WTC11 (cell line): ENCODE measurements around the gene KIFBP. TPM values are rescaled to one million over a fixed set of nuclear protein-coding genes. Genes with fewer than 3 reads are reported as not detected.

Experiments used
- ATAC-seq: fragments of 200-7000 bp; cut with Tn5 transposase; 2 replicates; pipeline ENCODE4 v1.10.0; 2021; ENCODE audit warnings: mild to moderate bottlenecking, moderate library complexity
- CTCF ChIA-PET: fragments of 300-600 bp; sonication (Branson Sonifier 250); formaldehyde crosslinking; loops from one replicate; lab custom pipeline; 2021; ENCODE audit warnings: antibody characterized with exemption; lab: Charles Lee
- POLR2A ChIA-PET: fragments of 350-600 bp; sonication (Branson Sonifier 250); formaldehyde crosslinking; loops from one replicate; lab custom pipeline; 2021; ENCODE audit warnings: antibody characterized with exemption; lab: Charles Lee
- DNase-seq: peaks from one replicate; pipeline ENCODE4 v3.0.0; 2021; ENCODE audit warnings: low spot score
- H3K27ac Mint-ChIP-seq: 2 replicates; pipeline ENCODE4 v1.8.0; 2021; ENCODE audit warnings: mixed read lengths
- H3K27me3 Mint-ChIP-seq: 2 replicates; pipeline ENCODE4 v1.8.0; 2021; ENCODE audit warnings: low read depth, mild to moderate bottlenecking, moderate library complexity, mixed read lengths
- H3K36me3 Mint-ChIP-seq: 2 replicates; pipeline ENCODE4 v1.8.0; 2021; ENCODE audit warnings: mixed read lengths
- H3K4me1 Mint-ChIP-seq: 2 replicates; pipeline ENCODE4 v1.8.0; 2022; ENCODE audit warnings: mixed read lengths
- H3K4me3 Mint-ChIP-seq: 2 replicates; pipeline ENCODE4 v1.8.0; 2021; ENCODE audit warnings: mild to moderate bottlenecking, moderate library complexity, mixed read lengths
- H3K9me3 Mint-ChIP-seq: 2 replicates; pipeline ENCODE4 v1.8.0; 2021; ENCODE audit warnings: mixed read lengths
- ELF4 ChIP-seq: sonication (generic); formaldehyde crosslinking; IDR thresholded peaks from 2 replicates; pipeline ENCODE4 v1.8.1; 2022; ENCODE audit warnings: low read depth, mild to moderate bottlenecking, moderate library complexity, missing genetic modification reagents
- FOXK1 ChIP-seq: sonication (generic); formaldehyde crosslinking; IDR thresholded peaks from 2 replicates; pipeline ENCODE4 v1.8.0; 2022; ENCODE audit warnings: mild to moderate bottlenecking, moderate library complexity, missing genetic modification reagents
- FOXP1 ChIP-seq: sonication (generic); formaldehyde crosslinking; IDR thresholded peaks from 2 replicates; pipeline ENCODE4 v1.8.0; 2022; ENCODE audit warnings: missing genetic modification reagents, mild to moderate bottlenecking, moderate library complexity, borderline replicate concordance
- IRF2 ChIP-seq: sonication (generic); formaldehyde crosslinking; IDR thresholded peaks from 2 replicates; pipeline ENCODE4 v1.8.0; 2022; ENCODE audit warnings: low read depth, missing genetic modification reagents, borderline replicate concordance
- MYBL2 ChIP-seq: sonication (generic); formaldehyde crosslinking; IDR thresholded peaks from 2 replicates; pipeline ENCODE4 v1.8.1; 2023; ENCODE audit warnings: mild to moderate bottlenecking, moderate library complexity, missing genetic modification reagents
- NFE2L1 ChIP-seq: sonication (generic); formaldehyde crosslinking; IDR thresholded peaks from 2 replicates; pipeline ENCODE4 v1.8.1; 2023; ENCODE audit warnings: missing genetic modification reagents
- NR3C1 ChIP-seq: sonication (generic); formaldehyde crosslinking; conservative IDR thresholded peaks from 2 replicates; pipeline ENCODE4 v1.8.1; 2023; ENCODE audit warnings: low read depth, mild to moderate bottlenecking, missing genetic modification reagents
- SMAD3 ChIP-seq: sonication (generic); formaldehyde crosslinking; IDR thresholded peaks from 2 replicates; pipeline ENCODE4 v1.8.0; 2022; ENCODE audit warnings: missing genetic modification reagents, mild to moderate bottlenecking, borderline replicate concordance
- TCF7 ChIP-seq: sonication (generic); formaldehyde crosslinking; IDR thresholded peaks from 2 replicates; pipeline ENCODE4 v1.8.0; 2022; ENCODE audit warnings: mild to moderate bottlenecking, low read depth, missing genetic modification reagents, moderate library complexity
- TEAD1 ChIP-seq: sonication (generic); formaldehyde crosslinking; IDR thresholded peaks from 2 replicates; pipeline ENCODE4 v1.8.0; 2022; ENCODE audit warnings: mild to moderate bottlenecking, missing genetic modification reagents
- TP53 ChIP-seq: sonication (generic); formaldehyde crosslinking; IDR thresholded peaks from 2 replicates; pipeline ENCODE4 v1.8.1; 2023; ENCODE audit warnings: mild to moderate bottlenecking, missing genetic modification reagents
- ZNF232 ChIP-seq: sonication (generic); formaldehyde crosslinking; IDR thresholded peaks from 2 replicates; pipeline ENCODE4 v1.8.0; 2022; ENCODE audit warnings: mild to moderate bottlenecking, missing genetic modification reagents
- ZNF423 ChIP-seq: fragments of 250-450 bp; sonication (Bioruptor Pico); IDR thresholded peaks from 2 replicates; pipeline ENCODE4 v2.1.2; 2022; ENCODE audit warnings: mild to moderate bottlenecking, moderate library complexity
- ZNF671 ChIP-seq: fragments of 250-450 bp; sonication (Bioruptor Pico); IDR thresholded peaks from 2 replicates; pipeline ENCODE4 v1.8.0; 2021; ENCODE audit warnings: mild to moderate bottlenecking
- total RNA-seq: library from RNA; stranded (reverse); gene quantifications from 3 replicates; pipeline ENCODE4 v1.2.3, GENCODE V29; 2021
- TF ChIP-seq, protein P1 (sequence below): sonication (generic); formaldehyde crosslinking; IDR thresholded peaks from 2 replicates; pipeline ENCODE4 v1.8.0; 2023; ENCODE audit warnings: mild to moderate bottlenecking, missing genetic modification reagents
- TF ChIP-seq, protein P2 (sequence below): sonication (generic); formaldehyde crosslinking; IDR thresholded peaks from 2 replicates; pipeline ENCODE4 v1.8.0; 2023; ENCODE audit warnings: missing genetic modification reagents, mild to moderate bottlenecking, borderline replicate concordance
- TF ChIP-seq, protein P3 (sequence below): sonication (generic); formaldehyde crosslinking; IDR thresholded peaks from 2 replicates; pipeline ENCODE4 v1.8.1; 2023; ENCODE audit warnings: mild to moderate bottlenecking, missing genetic modification reagents, borderline replicate concordance
- TF ChIP-seq, protein P4 (sequence below): sonication (generic); formaldehyde crosslinking; conservative IDR thresholded peaks from 2 replicates; pipeline ENCODE4 v1.8.1; 2022; ENCODE audit warnings: mild to moderate bottlenecking, missing genetic modification reagents
- TF ChIP-seq, protein P5 (sequence below): sonication (generic); formaldehyde crosslinking; IDR thresholded peaks from 2 replicates; pipeline ENCODE4 v1.8.1; 2023; ENCODE audit warnings: mild to moderate bottlenecking, missing genetic modification reagents
- TF ChIP-seq, protein P6 (sequence below): fragments of 250-450 bp; sonication (Bioruptor Pico); IDR thresholded peaks from 2 replicates; pipeline ENCODE4 v1.9.0; 2021; ENCODE audit warnings: mild to moderate bottlenecking

The KIFBP gene
- total RNA-seq, 1 experiment from 2014 or later, result 31.2 TPM

DNA sequence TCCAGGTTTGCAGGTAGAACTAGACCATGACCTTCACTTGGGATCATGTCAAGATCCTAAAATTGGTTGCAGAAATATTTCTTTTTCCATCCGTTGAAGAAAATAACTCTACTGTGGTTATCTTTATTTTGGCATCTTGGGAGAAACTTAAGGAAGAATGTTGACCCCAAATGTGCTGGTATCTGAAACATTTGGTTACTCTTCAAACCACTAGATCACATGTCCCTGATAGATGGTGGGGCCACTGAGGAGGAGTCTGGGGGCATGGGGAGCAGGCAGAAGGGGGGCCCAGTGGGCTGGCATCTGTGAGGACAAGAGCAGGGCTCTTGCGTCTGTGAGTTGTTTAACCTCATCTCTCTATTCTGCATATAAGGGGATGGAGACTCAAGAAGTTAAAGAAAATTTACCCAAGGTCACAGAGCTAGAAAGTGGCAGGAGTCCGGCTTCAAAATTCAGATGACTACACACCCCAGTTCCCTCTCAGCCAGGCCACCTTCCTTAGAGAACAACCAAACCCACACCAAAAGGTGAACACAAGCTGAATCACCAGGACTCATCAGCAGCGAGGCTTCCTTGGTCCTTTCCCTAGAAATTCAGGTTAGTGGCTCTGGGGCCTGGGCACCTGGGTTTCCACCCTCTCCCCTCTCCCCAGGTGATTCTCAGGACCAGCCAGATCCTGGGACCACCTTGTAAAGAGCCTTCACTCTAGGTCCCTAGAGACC lies 58.7 kb downstream of the KIFBP start:
- Mint-ChIP-seq H3K36me3 (no peaks in the 10 kb centered on the region), H3K4me3 (no peak overlapping the region), H3K4me1 (peaks cover 3% of the 10 kb centered on the region; the same call in 1 of the 2 replicates), H3K27me3 (no peaks in the 10 kb centered on the region), H3K27ac (no peak overlapping the region), H3K9me3 (no peaks in the 10 kb centered on the region)
- ChIA-PET POLR2A (no interaction called here), CTCF (interaction anchor here (0.6 kb wide), 1 partner anchor 13 kb away, joined by 3 read pairs; no protein-coding TSS in a partner anchor)
- ATAC-seq, result no peak
- no peak for DNase-seq
- no peak for TF ChIP-seq ZNF423 (CRISPR knock-in tag)
- no peak for TF ChIP-seq FOXP1
- TF ChIP-seq, protein P1, sequence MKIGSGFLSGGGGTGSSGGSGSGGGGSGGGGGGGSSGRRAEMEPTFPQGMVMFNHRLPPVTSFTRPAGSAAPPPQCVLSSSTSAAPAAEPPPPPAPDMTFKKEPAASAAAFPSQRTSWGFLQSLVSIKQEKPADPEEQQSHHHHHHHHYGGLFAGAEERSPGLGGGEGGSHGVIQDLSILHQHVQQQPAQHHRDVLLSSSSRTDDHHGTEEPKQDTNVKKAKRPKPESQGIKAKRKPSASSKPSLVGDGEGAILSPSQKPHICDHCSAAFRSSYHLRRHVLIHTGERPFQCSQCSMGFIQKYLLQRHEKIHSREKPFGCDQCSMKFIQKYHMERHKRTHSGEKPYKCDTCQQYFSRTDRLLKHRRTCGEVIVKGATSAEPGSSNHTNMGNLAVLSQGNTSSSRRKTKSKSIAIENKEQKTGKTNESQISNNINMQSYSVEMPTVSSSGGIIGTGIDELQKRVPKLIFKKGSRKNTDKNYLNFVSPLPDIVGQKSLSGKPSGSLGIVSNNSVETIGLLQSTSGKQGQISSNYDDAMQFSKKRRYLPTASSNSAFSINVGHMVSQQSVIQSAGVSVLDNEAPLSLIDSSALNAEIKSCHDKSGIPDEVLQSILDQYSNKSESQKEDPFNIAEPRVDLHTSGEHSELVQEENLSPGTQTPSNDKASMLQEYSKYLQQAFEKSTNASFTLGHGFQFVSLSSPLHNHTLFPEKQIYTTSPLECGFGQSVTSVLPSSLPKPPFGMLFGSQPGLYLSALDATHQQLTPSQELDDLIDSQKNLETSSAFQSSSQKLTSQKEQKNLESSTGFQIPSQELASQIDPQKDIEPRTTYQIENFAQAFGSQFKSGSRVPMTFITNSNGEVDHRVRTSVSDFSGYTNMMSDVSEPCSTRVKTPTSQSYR (CRISPR knock-in tag), result no peak
- no peak for TF ChIP-seq ZNF232 (CRISPR knock-in tag)
- TF ChIP-seq, protein P2, sequence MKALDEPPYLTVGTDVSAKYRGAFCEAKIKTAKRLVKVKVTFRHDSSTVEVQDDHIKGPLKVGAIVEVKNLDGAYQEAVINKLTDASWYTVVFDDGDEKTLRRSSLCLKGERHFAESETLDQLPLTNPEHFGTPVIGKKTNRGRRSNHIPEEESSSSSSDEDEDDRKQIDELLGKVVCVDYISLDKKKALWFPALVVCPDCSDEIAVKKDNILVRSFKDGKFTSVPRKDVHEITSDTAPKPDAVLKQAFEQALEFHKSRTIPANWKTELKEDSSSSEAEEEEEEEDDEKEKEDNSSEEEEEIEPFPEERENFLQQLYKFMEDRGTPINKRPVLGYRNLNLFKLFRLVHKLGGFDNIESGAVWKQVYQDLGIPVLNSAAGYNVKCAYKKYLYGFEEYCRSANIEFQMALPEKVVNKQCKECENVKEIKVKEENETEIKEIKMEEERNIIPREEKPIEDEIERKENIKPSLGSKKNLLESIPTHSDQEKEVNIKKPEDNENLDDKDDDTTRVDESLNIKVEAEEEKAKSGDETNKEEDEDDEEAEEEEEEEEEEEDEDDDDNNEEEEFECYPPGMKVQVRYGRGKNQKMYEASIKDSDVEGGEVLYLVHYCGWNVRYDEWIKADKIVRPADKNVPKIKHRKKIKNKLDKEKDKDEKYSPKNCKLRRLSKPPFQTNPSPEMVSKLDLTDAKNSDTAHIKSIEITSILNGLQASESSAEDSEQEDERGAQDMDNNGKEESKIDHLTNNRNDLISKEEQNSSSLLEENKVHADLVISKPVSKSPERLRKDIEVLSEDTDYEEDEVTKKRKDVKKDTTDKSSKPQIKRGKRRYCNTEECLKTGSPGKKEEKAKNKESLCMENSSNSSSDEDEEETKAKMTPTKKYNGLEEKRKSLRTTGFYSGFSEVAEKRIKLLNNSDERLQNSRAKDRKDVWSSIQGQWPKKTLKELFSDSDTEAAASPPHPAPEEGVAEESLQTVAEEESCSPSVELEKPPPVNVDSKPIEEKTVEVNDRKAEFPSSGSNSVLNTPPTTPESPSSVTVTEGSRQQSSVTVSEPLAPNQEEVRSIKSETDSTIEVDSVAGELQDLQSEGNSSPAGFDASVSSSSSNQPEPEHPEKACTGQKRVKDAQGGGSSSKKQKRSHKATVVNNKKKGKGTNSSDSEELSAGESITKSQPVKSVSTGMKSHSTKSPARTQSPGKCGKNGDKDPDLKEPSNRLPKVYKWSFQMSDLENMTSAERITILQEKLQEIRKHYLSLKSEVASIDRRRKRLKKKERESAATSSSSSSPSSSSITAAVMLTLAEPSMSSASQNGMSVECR (CRISPR knock-in tag), result no peak
- no peak for TF ChIP-seq TEAD1 (CRISPR knock-in tag)
- TF ChIP-seq MYBL2 (CRISPR knock-in tag), result no peak
- TF ChIP-seq IRF2 (CRISPR knock-in tag), result no peak
- TF ChIP-seq NFE2L1 (CRISPR knock-in tag), result no peak
- no peak for TF ChIP-seq NR3C1 (CRISPR knock-in tag)
- no peak for TF ChIP-seq ZNF671
- TF ChIP-seq SMAD3 (CRISPR knock-in tag), result no peak
- TF ChIP-seq, protein P3, sequence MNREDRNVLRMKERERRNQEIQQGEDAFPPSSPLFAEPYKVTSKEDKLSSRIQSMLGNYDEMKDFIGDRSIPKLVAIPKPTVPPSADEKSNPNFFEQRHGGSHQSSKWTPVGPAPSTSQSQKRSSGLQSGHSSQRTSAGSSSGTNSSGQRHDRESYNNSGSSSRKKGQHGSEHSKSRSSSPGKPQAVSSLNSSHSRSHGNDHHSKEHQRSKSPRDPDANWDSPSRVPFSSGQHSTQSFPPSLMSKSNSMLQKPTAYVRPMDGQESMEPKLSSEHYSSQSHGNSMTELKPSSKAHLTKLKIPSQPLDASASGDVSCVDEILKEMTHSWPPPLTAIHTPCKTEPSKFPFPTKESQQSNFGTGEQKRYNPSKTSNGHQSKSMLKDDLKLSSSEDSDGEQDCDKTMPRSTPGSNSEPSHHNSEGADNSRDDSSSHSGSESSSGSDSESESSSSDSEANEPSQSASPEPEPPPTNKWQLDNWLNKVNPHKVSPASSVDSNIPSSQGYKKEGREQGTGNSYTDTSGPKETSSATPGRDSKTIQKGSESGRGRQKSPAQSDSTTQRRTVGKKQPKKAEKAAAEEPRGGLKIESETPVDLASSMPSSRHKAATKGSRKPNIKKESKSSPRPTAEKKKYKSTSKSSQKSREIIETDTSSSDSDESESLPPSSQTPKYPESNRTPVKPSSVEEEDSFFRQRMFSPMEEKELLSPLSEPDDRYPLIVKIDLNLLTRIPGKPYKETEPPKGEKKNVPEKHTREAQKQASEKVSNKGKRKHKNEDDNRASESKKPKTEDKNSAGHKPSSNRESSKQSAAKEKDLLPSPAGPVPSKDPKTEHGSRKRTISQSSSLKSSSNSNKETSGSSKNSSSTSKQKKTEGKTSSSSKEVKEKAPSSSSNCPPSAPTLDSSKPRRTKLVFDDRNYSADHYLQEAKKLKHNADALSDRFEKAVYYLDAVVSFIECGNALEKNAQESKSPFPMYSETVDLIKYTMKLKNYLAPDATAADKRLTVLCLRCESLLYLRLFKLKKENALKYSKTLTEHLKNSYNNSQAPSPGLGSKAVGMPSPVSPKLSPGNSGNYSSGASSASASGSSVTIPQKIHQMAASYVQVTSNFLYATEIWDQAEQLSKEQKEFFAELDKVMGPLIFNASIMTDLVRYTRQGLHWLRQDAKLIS, result no peak
- TF ChIP-seq, protein P4, sequence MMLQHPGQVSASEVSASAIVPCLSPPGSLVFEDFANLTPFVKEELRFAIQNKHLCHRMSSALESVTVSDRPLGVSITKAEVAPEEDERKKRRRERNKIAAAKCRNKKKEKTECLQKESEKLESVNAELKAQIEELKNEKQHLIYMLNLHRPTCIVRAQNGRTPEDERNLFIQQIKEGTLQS (CRISPR knock-in tag), result no peak
- no peak for TF ChIP-seq FOXK1 (CRISPR knock-in tag)
- TF ChIP-seq, protein P5, sequence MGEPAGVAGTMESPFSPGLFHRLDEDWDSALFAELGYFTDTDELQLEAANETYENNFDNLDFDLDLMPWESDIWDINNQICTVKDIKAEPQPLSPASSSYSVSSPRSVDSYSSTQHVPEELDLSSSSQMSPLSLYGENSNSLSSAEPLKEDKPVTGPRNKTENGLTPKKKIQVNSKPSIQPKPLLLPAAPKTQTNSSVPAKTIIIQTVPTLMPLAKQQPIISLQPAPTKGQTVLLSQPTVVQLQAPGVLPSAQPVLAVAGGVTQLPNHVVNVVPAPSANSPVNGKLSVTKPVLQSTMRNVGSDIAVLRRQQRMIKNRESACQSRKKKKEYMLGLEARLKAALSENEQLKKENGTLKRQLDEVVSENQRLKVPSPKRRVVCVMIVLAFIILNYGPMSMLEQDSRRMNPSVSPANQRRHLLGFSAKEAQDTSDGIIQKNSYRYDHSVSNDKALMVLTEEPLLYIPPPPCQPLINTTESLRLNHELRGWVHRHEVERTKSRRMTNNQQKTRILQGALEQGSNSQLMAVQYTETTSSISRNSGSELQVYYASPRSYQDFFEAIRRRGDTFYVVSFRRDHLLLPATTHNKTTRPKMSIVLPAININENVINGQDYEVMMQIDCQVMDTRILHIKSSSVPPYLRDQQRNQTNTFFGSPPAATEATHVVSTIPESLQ, result no peak
- TF ChIP-seq, protein P6, sequence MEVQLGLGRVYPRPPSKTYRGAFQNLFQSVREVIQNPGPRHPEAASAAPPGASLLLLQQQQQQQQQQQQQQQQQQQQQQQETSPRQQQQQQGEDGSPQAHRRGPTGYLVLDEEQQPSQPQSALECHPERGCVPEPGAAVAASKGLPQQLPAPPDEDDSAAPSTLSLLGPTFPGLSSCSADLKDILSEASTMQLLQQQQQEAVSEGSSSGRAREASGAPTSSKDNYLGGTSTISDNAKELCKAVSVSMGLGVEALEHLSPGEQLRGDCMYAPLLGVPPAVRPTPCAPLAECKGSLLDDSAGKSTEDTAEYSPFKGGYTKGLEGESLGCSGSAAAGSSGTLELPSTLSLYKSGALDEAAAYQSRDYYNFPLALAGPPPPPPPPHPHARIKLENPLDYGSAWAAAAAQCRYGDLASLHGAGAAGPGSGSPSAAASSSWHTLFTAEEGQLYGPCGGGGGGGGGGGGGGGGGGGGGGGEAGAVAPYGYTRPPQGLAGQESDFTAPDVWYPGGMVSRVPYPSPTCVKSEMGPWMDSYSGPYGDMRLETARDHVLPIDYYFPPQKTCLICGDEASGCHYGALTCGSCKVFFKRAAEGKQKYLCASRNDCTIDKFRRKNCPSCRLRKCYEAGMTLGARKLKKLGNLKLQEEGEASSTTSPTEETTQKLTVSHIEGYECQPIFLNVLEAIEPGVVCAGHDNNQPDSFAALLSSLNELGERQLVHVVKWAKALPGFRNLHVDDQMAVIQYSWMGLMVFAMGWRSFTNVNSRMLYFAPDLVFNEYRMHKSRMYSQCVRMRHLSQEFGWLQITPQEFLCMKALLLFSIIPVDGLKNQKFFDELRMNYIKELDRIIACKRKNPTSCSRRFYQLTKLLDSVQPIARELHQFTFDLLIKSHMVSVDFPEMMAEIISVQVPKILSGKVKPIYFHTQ (CRISPR knock-in tag), result no peak
- TF ChIP-seq TP53 (CRISPR knock-in tag), result no peak
- no peak for TF ChIP-seq TCF7 (CRISPR knock-in tag)
- TF ChIP-seq ELF4 (CRISPR knock-in tag), result no peak
